ENCODE data around the gene IL17C. TPM values are rescaled to one million over a fixed set of nuclear protein-coding genes. Genes with fewer than 3 reads are reported as not detected.

IL17C gene
- total and polyA plus RNA-seq, 2 of the 8 experiments (the other 6 are each of a cell fraction or from before 2014, with no cell fraction given), result 1.1 to 1.9 TPM

DNA sequence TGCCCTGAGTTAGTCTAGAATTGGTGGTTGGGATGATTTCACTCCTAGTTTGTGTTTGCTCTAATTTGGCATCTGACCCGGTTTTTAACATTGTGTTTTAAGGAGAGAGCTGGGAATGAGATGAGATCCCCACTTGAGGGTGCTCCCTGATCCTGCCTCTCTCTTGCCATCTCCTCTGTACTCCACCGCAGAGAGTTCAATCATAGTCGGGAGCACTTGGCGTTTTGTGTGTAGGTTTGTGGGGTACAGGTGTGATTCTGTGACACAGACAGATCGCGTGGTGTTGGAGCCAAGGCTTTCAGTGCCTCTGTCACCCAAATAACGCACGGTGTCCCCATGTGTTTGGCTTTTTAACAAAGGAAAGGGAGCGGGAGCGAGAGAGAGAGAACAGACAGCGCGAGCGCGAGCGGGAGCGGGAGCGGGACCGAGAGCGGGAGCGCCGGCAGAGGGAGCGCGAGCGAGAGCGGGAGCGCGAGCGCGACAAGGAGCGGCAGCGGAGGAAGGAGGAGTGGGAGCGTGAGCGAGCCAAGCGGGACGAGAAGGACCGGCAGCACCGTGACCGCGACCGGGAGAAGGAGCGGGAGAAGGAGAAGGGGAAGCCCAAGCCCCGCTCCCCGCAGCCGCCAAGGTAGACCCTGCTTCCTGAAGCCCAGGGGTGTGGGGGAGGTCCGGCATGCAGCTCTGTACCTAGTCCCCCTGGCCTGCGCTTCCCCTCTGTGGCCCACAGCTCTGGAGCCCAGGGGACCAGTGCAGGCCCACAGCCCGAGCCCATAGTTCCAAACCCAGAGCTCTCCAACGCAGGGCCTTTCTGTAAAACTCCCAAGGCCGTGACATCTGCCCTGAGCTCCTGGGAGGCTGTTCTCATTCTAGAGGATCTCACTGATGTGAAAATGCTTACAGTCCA, 27.2 kb upstream of the IL17C start (continued):
- TF ChIP-seq SIN3A (conservative IDR thresholded peaks at IDR 0.05 in 1 of 2, IDR thresholded peaks at IDR 0.05 in 1 of 2; ENCODE audit: low read depth in 1 of 2, low read length in 2 of 2), result peak; percentile 25 to 33; a peak in 1 of 4 replicates
- TF ChIP-seq SUZ12 (IDR thresholded peaks at IDR 0.05; ENCODE audit: low read length), result peak; percentile 43; the same call in 1 of the 2 replicates
- no peak for TF ChIP-seq KDM5A (IDR thresholded peaks at IDR 0.05; ENCODE audit: low read length)
- peak; percentile 14 to 43 (median 31) for TF ChIP-seq CTCF (IDR thresholded peaks at IDR 0.05; ENCODE audit: control extremely low read depth in 1 of 3, insufficient read depth in 1 of 3, low read depth in 1 of 3, low read length in 3 of 3)
- no peak for TF ChIP-seq BCL11A (IDR thresholded peaks at IDR 0.05; ENCODE audit: low read depth in 2 of 2, low read length in 2 of 2)
- 0 out of 4 replicates have a peak, but pooled peaks of 1 of the 2 experiments have one; percentile 32 for TF ChIP-seq HDAC2 (IDR thresholded peaks at IDR 0.05; ENCODE audit: borderline replicate concordance in 1 of 2, low read depth in 2 of 2, low read length in 2 of 2)
- TF ChIP-seq SIX5 (IDR thresholded peaks at IDR 0.05; ENCODE audit: low read depth, low read length), result no peak
- no peak for TF ChIP-seq POLR2AphosphoS5 (IDR thresholded peaks at IDR 0.05; ENCODE audit: low read depth, low read length)
- peak; percentile 65; the same call in 1 of the 2 replicates for TF ChIP-seq RBBP5 (IDR thresholded peaks at IDR 0.05; ENCODE audit: borderline replicate concordance, low read depth, low read length)
- no peak for TF ChIP-seq SAP30 (IDR thresholded peaks at IDR 0.05; ENCODE audit: insufficient read depth, insufficient replicate concordance, low read length)
- TF ChIP-seq PHF8 (conservative IDR thresholded peaks at IDR 0.05; ENCODE audit: low read depth, low read length), result no peak
- TF ChIP-seq ATF3 (IDR thresholded peaks at IDR 0.05; ENCODE audit: insufficient read depth, low read depth, low read length), result no peak
- no peak for TF ChIP-seq MAFK (IDR thresholded peaks at IDR 0.05; ENCODE audit: low read depth, low read length)
- peak; percentile 20; the same call in 1 of the 2 replicates for TF ChIP-seq EGR1 (IDR thresholded peaks at IDR 0.05; ENCODE audit: borderline replicate concordance, low read depth, low read length)
- TF ChIP-seq SP1 (IDR thresholded peaks at IDR 0.05; ENCODE audit: low read depth, low read length), result no peak
- no peak for TF ChIP-seq JUN (IDR thresholded peaks at IDR 0.05; ENCODE audit: low read depth, low read length)

All from H1 (cell line).